WTC11 (cell line): ENCODE data around the gene SYNRG. TPM values are rescaled to one million over a fixed set of nuclear protein-coding genes. Genes with fewer than 3 reads are reported as not detected.

Source experiments
- ATAC-seq: fragments of 200-7000 bp; cut with Tn5 transposase; 2 replicates; pipeline ENCODE4 v1.10.0; 2021; ENCODE audit warnings: mild to moderate bottlenecking, moderate library complexity
- CTCF ChIA-PET: fragments of 300-600 bp; sonication (Branson Sonifier 250); formaldehyde crosslinking; loops from one replicate; lab custom pipeline; 2021; ENCODE audit warnings: antibody characterized with exemption; lab: Charles Lee
- POLR2A ChIA-PET: fragments of 350-600 bp; sonication (Branson Sonifier 250); formaldehyde crosslinking; loops from one replicate; lab custom pipeline; 2021; ENCODE audit warnings: antibody characterized with exemption; lab: Charles Lee
- DNase-seq: peaks from one replicate; pipeline ENCODE4 v3.0.0; 2021; ENCODE audit warnings: low spot score
- H3K27ac Mint-ChIP-seq: 2 replicates; pipeline ENCODE4 v1.8.0; 2021; ENCODE audit warnings: mixed read lengths
- H3K27me3 Mint-ChIP-seq: 2 replicates; pipeline ENCODE4 v1.8.0; 2021; ENCODE audit warnings: low read depth, mild to moderate bottlenecking, moderate library complexity, mixed read lengths
- H3K36me3 Mint-ChIP-seq: 2 replicates; pipeline ENCODE4 v1.8.0; 2021; ENCODE audit warnings: mixed read lengths
- H3K4me1 Mint-ChIP-seq: 2 replicates; pipeline ENCODE4 v1.8.0; 2022; ENCODE audit warnings: mixed read lengths
- H3K4me3 Mint-ChIP-seq: 2 replicates; pipeline ENCODE4 v1.8.0; 2021; ENCODE audit warnings: mild to moderate bottlenecking, moderate library complexity, mixed read lengths
- H3K9me3 Mint-ChIP-seq: 2 replicates; pipeline ENCODE4 v1.8.0; 2021; ENCODE audit warnings: mixed read lengths
- ATF2 ChIP-seq: sonication (generic); formaldehyde crosslinking; IDR thresholded peaks from 2 replicates; pipeline ENCODE4 v1.8.1; 2022; ENCODE audit warnings: low read depth, missing genetic modification reagents, borderline replicate concordance
- CREM ChIP-seq: sonication (generic); formaldehyde crosslinking; IDR thresholded peaks from 2 replicates; pipeline ENCODE4 v1.8.1; 2022; ENCODE audit warnings: mild to moderate bottlenecking, missing genetic modification reagents, moderate library complexity
- E2F1 ChIP-seq: sonication (generic); formaldehyde crosslinking; IDR thresholded peaks from 2 replicates; pipeline ENCODE4 v1.8.0; 2022; ENCODE audit warnings: mild to moderate bottlenecking, missing genetic modification reagents
- EMX1 ChIP-seq: fragments of 250-450 bp; sonication (Bioruptor Pico); IDR thresholded peaks from 2 replicates; pipeline ENCODE4 v1.8.0; 2021; ENCODE audit warnings: mild to moderate bottlenecking
- ETV6 ChIP-seq: sonication (generic); formaldehyde crosslinking; IDR thresholded peaks from 2 replicates; pipeline ENCODE4 v1.8.1; 2022; ENCODE audit warnings: mild to moderate bottlenecking, missing genetic modification reagents
- FOXJ3 ChIP-seq: sonication (generic); formaldehyde crosslinking; IDR thresholded peaks from 2 replicates; pipeline ENCODE4 v1.9.0; 2021; ENCODE audit warnings: missing genetic modification reagents, mild to moderate bottlenecking, borderline replicate concordance
- FOXK1 ChIP-seq: sonication (generic); formaldehyde crosslinking; IDR thresholded peaks from 2 replicates; pipeline ENCODE4 v1.8.0; 2022; ENCODE audit warnings: mild to moderate bottlenecking, moderate library complexity, missing genetic modification reagents
- FOXP1 ChIP-seq: sonication (generic); formaldehyde crosslinking; IDR thresholded peaks from 2 replicates; pipeline ENCODE4 v1.8.0; 2022; ENCODE audit warnings: missing genetic modification reagents, mild to moderate bottlenecking, moderate library complexity, borderline replicate concordance
- GRHL2 ChIP-seq: fragments of 250-450 bp; sonication (Bioruptor Pico); IDR thresholded peaks from 2 replicates; pipeline ENCODE4 v1.8.0; 2022; ENCODE audit warnings: mild to moderate bottlenecking, moderate library complexity; ENCODE audit not compliant: insufficient replicate concordance, severe bottlenecking
- IRF2 ChIP-seq: sonication (generic); formaldehyde crosslinking; IDR thresholded peaks from 2 replicates; pipeline ENCODE4 v1.8.0; 2022; ENCODE audit warnings: low read depth, missing genetic modification reagents, borderline replicate concordance
- JAZF1 ChIP-seq: fragments of 250-450 bp; sonication (Bioruptor Pico); IDR thresholded peaks from 2 replicates; pipeline ENCODE4 v1.9.0; 2021; ENCODE audit warnings: moderate library complexity, mild to moderate bottlenecking, inconsistent platforms
- NFATC4 ChIP-seq: fragments of 250-450 bp; sonication (Bioruptor Pico); IDR thresholded peaks from 2 replicates; pipeline ENCODE4 v1.9.0; 2021; ENCODE audit warnings: mild to moderate bottlenecking
- SMAD4 ChIP-seq: sonication (generic); formaldehyde crosslinking; IDR thresholded peaks from 2 replicates; pipeline ENCODE4 v1.8.0; 2022; ENCODE audit warnings: mild to moderate bottlenecking, missing genetic modification reagents
- SP1 ChIP-seq: sonication (generic); formaldehyde crosslinking; conservative IDR thresholded peaks from 2 replicates; pipeline ENCODE4 v1.8.1; 2022; ENCODE audit warnings: missing genetic modification reagents
- TP53 ChIP-seq: sonication (generic); formaldehyde crosslinking; IDR thresholded peaks from 2 replicates; pipeline ENCODE4 v1.8.1; 2023; ENCODE audit warnings: mild to moderate bottlenecking, missing genetic modification reagents
- ZBTB43 ChIP-seq: sonication (generic); formaldehyde crosslinking; IDR thresholded peaks from 2 replicates; pipeline ENCODE4 v1.8.1; 2023; ENCODE audit warnings: mild to moderate bottlenecking, missing genetic modification reagents
- ZNF219 ChIP-seq: sonication (generic); formaldehyde crosslinking; IDR thresholded peaks from 2 replicates; pipeline ENCODE4 v1.8.0; 2023; ENCODE audit warnings: missing genetic modification reagents, mild to moderate bottlenecking, borderline replicate concordance
- ZNF263 ChIP-seq: sonication (generic); formaldehyde crosslinking; IDR thresholded peaks from 2 replicates; pipeline ENCODE4 v1.8.1; 2022; ENCODE audit warnings: low read depth, mild to moderate bottlenecking, moderate library complexity, missing genetic modification reagents
- ZNF281 ChIP-seq: sonication (generic); formaldehyde crosslinking; IDR thresholded peaks from 2 replicates; pipeline ENCODE4 v1.8.0; 2023; ENCODE audit warnings: mild to moderate bottlenecking, missing genetic modification reagents
- ZNF416 ChIP-seq: fragments of 250-450 bp; sonication (Bioruptor Pico); IDR thresholded peaks from 2 replicates; pipeline ENCODE4 v1.9.0; 2021; ENCODE audit warnings: mild to moderate bottlenecking, inconsistent platforms
- ZNF512 ChIP-seq: sonication (generic); formaldehyde crosslinking; IDR thresholded peaks from 2 replicates; pipeline ENCODE4 v1.8.1; 2022; ENCODE audit warnings: missing genetic modification reagents, borderline replicate concordance
- total RNA-seq: library from RNA; stranded (reverse); gene quantifications from 3 replicates; pipeline ENCODE4 v1.2.3, GENCODE V29; 2021

SYNRG gene
- total RNA-seq, 1 experiment from 2014 or later = 31.3 TPM

- TF ChIP-seq ZNF281 (CRISPR knock-in tag) (no peak), ZNF512 (CRISPR knock-in tag) (no peak), E2F1 (CRISPR knock-in tag) (no peak), SMAD4 (CRISPR knock-in tag) (no peak), TP53 (CRISPR knock-in tag) (no peak), FOXP1 (CRISPR knock-in tag) (no peak), SP1 (CRISPR knock-in tag) (no peak), JAZF1 (CRISPR knock-in tag) (no peak)
- TF ChIP-seq, all 79 proteins: peak for 0
Measured at GRCh38 chr17:37605813-37606505, 3.3 kb downstream of the SYNRG start (continued).

- POLR2A ChIA-PET = no interaction called here
- TF ChIP-seq ZNF416 (CRISPR knock-in tag) (no peak), ETV6 (CRISPR knock-in tag) (no peak), ZBTB43 (CRISPR knock-in tag) (no peak), ATF2 (no peak), GRHL2 (no peak), FOXJ3 (CRISPR knock-in tag) (no peak), NFATC4 (CRISPR knock-in tag) (no peak), ZNF263 (CRISPR knock-in tag) (no peak), ZNF219 (CRISPR knock-in tag) (no peak), IRF2 (CRISPR knock-in tag) (no peak), CREM (no peak), JAZF1 (CRISPR knock-in tag) (no peak), FOXK1 (CRISPR knock-in tag) (no peak), EMX1 (no peak)
- TF ChIP-seq, all 79 proteins: peak for 0
- no peak overlapping the region for H3K27ac Mint-ChIP-seq
- H3K4me3 Mint-ChIP-seq = no peak overlapping the region
- H3K36me3 Mint-ChIP-seq = peaks cover 3% of the 10 kb centered on the region; the same call in 1 of the 2 replicates
- DNase-seq (no peak), ATAC-seq (no peak)
- no peaks in the 10 kb centered on the region for H3K27me3 Mint-ChIP-seq
- H3K9me3 Mint-ChIP-seq = no peaks in the 10 kb centered on the region
- CTCF ChIA-PET = interaction anchor here (1.2 to 1.5 kb wide), 2 partner anchors 13 to 78 kb away, joined by 3 to 7 read pairs; no protein-coding TSS in a partner anchor
- peaks cover 27% of the 10 kb centered on the region for H3K4me1 Mint-ChIP-seq
Measured at GRCh38 chr17:37605081-37605480, 4.1 kb downstream of the SYNRG start.
